GM19328 (cell line): ENCODE data around the gene NXT1.
A peak's percentile ranks its signal among the peaks of the same experiment; 100 is the strongest.
"Not testable (repeated sequence)": the region's sequence is repeated elsewhere in the genome, so short reads cannot be mapped to it uniquely, and the experiment has no call there.

Source experiments
- ATAC-seq: cut with Tn5 transposase; IDR thresholded peaks from one replicate; pipeline ENCODE4 v1.9.1; 2021; ENCODE audit warnings: mild to moderate bottlenecking, moderate library complexity; ENCODE audit not compliant: unreplicated experiment

Gene NXT1

DNA sequence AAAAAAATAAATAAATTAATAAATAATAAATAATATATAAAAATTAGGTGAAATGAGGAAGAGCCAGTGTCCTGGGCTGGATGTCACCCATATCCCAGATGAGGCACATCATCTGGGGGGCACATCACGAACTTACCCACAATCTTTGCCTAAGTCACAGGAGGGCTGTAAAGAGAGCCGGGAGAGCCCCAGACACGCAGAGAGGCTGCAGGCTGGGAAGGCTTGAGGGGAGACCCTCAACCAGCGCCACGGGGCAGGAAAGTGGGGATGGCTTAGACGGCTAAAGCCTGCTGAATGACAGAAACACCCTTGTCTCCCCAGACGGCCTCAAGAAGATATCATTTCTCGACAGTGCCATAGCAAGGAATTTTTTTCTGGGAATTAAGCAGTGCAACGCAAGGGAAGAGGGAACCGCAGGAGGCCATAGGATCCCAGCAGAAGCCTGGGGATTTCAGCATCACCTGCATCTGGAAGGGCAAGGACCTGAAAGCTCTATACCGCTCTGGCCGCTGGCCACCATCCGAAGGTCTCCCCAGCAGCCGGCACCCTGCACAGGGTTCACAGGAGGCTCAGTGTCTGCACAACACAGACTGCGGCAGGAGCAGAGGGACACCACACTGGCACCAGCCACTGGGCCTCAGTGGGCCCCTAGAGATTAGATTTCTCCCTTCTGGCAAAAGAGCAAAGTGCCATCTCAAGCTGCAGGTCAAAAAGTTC is 22.8 kb upstream of the NXT1 start:
- no peak for ATAC-seq

DNA sequence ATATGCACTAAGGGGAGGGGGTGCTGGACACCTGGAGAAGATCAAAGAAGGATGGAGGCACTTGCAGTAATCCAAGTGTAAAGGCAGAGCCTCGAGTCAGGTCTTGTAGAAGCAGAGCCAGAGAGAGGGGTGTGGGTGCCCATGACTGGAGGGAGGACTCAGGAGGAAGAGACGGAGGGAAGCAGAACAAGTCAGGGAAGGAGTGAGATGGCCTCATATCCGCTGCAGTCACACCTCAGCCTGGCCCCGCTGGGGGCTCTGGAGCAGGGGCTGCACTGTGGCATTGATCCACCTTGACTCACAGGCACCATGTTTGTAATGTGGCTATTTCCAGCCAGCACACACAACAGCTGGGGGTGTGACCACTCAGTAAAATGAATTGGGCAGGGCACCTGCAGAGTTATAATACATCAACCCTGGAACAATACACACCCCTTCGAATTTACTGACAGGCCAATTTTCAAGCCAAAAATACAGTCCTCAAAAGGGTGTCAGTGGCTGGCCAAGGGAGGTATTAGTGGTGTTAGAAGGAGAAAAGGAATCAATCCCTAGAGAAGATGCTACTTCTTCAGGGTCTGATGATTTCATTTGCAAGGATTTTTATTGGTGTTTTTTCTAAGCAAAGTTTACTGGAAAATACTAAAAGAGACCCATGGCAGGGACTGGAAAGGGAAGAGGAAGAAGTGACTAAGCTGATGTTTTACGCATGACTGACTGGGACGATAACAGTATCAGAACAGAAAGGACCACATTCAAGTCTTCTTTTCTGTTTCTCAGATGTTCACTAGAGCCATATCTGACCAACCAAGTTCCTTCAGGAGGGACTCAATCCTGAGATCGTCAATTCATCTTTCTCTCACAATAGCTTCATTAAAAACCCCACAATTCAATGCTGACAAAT is 18.9 kb upstream of the NXT1 start:
- ATAC-seq = no peak

DNA sequence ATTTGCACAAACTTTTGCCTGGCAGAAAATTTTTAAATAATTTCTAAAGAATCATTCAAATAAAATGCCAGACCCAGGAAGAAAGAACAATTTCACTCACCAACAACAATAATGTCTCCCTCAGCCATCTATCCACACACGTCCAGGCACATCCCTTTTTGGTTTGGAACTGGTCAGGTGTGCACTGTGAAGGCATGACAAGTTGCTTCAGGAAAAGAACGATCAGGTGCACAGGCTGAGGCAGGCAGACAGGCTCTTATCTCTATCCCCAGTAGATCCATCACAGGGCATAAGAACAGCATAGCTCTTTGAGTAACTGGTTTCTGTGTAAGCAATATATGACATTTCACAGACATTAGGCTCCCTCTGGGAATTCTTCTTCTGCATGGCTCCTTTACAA is 18.1 kb upstream of the NXT1 start:
- no peak for ATAC-seq

DNA sequence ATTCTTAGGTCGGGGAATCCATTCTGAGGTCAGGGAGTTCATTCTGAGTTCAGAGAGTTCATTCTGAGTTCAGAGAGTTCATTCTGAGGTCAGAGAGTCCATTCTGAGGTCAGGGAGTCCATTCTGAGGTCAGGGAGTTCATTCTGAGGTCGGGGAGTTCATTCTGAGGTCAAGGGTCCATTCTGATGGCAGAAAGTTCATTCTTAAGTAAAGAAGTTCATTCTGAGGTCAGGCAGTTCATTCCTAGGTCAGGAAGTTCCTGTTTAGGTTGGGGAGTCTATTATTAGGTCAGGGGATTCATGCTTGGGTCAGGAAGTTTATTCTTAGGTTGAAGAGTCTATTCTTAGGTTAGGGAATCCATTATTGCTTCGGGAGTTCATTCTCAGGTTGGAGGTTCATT is 16.5 kb upstream of the NXT1 start:
- no peak for ATAC-seq

DNA sequence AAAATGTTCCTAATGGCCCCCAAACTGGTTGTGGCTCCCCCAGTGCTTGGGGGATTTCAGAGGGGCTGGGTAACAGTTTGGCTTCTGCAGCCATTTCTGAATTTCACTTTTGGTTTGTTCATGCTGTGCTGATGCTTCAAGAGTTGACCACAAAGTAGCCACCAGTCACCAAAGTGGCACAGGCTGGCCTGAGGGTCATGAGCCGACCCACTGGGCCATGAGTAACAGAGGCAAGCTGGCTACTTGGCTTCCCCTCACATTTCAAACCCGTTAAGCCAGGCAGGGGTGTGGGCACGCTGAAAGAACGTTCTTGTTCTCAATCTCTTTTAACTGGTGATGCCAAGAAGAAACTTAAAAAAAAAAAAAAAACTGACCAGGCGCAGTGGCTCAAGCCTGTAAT is 15.1 kb upstream of the NXT1 start:
- ATAC-seq = no peak

DNA sequence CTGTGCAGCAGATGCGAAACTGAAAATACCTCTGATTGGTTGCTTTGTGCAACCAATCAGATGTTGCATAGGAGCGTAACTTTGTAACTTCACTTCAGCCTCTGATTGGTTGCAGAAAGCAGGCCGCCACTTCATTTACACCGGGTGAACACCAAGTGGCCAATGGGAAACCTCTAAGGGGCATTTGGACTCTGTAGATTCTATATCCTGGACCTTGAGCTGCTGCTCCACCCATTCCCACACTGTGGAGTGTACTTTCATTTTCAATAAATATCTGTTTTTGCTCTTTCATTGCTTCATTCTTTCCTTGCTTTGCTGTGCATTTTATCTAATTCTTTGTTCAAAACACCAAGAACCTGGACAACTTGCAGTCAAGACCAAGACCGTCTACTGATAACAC is 14.1 kb upstream of the NXT1 start:
- no peak for ATAC-seq

DNA sequence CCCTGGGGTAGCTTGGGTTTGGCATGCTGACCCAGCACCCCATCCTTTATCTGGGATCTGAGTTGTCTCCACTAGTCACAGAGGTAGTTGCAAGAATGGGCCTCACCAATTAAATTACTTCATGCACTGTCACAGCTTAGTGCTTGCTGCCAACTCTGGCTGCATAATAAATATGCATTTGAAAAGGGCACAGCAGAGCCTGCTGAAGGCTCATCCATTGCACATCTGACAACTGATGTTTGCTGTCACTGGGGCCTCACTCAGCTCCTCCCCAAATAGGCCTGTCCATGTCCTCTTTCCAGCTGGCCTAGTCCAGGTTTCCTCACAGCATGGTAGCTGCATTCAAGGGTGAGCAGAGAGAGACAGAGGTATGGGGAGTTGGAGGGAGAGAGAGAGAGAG is 13.3 kb upstream of the NXT1 start:
- ATAC-seq = no peak

DNA sequence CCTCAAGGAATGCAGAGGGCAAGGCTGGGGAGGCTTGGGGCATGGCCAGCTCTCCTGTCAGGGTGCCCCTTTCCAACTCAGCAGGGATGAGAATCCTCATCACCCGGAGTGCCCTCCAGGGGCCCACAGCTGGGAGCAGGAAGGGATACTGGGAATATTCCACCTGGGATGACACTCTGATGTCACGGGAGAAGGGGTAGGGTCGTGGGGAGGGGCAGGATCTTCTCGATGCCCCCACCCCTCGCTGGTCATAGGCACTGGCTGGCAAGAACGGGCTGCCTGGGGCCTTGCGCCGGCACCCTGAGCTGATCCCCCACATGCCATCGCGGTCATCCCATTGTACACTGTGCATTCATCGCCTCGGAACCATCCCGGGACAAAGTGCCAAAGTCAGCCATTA is 10.6 kb upstream of the NXT1 start:
- ATAC-seq = no peak

DNA sequence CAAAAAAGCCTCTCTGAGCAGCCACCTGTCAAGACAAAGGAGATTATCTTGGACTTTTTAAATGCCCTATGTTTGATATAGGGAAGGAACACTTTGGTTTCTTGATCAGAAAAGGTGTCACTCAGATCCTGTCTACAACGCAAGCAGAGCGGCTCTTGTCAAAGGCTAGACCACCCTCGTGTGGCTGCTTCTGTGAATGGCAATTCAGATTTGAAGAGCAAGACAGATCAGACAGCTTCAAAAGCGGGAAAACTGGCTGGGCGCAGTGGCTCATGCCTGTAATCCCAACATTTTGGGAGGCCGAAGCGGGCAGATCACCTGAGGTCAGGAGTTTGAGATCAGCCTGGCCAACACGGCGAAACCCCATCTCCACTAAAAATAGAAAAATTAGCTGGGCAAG is 10.1 kb upstream of the NXT1 start:
- ATAC-seq = no peak

DNA sequence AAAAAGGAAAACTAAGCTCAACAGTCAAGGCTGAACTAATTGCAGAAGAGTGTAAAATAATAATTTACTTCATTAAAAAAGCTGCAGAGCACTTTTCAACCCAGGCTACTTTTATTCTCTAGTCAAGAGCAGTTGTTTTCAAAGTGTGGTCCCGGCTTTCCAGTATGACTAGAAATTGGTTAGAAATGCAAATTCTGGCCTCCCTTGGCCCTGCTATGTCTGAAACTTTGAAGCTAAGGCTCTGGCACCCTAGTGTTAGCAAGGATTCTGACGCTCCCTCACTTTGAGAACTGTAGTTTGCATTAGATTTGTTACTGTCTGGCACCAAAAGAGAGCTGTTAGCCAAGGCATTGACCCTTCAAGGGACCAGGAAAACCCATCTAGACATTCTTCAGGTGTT is 9.5 kb upstream of the NXT1 start:
- peak; percentile 70 for ATAC-seq

DNA sequence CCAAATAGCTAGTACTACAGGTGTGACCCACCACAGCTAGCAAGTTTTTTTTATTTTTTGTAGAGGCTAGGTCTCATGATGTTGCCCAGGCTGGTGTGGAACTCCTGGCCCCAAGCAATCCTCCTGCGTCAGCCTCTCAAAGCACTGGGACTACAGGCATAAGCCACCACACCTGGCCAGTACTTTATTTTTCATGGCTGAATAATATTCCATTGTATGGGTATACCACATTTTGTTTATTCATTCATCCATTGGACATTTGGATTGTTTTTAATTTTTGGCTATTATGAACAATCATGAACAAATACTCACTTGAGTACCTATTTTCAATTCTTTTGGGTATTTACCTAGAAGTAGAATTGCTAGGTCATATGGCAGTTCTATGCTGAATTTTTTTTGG is 7.0 kb upstream of the NXT1 start:
- ATAC-seq = no peak

DNA sequence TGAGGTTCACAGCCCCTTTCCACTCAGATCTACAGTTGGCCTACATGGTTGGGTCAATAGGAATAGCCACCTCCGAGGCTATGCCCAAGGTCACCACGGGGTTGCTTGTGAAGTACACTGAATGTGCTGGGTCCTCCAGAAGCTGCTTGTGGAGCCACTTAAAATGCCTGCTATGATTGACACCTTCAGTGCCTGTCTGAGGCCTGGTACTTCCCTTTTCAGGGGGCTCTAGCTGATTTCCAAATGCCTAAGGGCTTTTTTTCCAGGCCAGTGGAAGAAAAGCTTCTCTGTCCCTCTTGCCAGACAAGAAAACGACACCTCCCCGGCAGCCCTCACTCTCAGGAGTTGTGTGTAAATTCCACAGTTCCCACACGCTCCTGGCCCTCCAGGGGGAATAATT is 6.3 kb upstream of the NXT1 start:
- no peak for ATAC-seq

DNA sequence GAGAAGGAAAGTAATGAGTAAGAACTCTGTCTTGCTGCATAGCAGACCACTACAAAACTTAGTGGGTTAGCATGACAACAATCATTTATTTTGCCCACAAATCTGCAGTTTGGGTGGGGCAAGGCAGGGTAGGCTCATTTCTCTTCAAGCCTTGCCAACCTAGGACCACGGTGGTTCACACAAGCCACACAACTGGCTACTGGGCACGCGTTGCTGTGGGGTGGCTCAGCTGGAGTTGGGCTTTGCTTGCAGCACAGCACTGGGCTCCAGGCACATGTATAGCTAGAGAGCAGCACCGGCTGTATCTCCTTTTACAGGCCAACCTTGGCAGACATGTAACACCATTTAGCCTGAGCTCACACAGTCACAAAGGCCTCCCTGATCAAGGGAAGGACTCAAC is 4.6 kb upstream of the NXT1 start:
- ATAC-seq = no peak

DNA sequence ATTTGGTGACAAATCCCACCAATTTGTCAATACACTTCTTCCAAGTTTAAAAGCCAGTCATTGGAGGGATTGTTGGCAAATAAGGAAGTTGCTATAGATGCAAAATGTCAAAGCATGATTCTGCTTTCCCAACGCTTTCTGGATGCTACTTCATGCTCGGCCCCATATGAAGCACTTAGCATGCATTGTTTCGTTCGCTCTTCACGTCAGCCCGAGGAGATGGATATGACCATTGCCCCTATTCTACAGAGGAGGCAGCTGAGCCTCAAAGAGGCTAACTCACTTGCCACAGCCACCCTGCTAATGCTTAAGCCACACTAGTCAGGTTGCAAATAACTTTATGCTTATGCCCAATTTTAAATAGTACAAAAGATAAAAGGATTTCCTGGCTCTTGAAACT is 2.8 kb upstream of the NXT1 start:
- no peak for ATAC-seq

DNA sequence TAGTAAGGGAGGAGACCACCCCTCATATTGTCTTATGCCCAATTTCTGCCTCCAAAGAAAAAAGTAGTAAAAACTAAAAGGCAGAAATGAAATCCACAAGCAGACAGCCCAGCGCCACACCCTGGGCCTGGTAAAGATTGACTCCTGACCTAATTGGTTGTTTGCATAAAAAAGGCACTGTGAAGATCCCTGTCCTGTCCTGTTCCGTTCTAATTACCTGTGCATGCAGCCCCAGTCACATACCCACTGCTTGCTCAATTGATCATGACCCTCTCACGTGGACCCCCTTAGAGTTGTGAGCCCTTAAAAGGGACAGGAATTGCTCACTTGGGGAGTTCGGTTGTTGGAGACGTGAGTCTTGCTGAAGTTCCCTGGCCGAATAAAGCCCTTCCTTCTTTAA is 2.1 kb upstream of the NXT1 start:
- ATAC-seq = not testable (repeated sequence)

DNA sequence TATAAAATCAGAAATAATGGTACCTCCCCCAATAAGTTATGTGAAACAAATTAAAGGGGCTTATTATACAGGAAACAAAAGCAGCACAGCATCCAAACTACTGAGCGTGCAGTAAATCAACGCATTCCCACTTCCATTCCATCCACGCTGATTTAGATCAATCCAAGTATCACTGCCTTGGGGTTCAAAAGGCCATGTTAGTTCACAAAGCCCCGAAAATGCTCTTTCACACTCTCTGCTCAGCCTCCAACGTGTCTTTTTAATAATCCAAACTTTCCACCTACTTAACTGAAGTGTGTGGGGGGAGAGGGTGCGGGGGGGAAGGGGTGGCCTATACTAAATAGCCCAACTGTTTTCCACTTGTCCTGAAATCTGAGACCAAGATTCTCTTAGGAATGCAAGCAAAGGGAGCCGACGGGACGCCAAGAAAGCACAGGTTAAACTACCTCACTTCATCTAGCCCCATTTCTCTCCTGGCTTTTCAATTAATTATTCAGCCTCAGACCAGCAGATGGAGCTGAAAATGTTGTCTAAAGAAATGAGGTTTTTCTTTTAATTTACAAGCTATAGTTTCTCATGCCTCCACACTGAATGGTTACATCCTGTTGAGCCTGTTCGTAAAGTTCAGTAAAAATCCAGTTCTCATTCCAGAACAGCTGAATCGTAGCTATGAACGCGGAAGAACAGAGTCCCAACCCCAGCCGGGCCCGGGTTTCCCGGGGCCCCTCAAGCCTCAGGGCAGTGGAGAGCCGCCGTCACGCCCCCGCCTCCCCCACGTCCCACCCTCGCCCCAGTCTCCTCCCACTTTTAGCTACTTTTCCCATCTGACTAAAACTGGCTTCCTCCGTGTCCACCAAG is 1.0 kb upstream of the NXT1 start:
- ATAC-seq = peak; percentile 37

DNA sequence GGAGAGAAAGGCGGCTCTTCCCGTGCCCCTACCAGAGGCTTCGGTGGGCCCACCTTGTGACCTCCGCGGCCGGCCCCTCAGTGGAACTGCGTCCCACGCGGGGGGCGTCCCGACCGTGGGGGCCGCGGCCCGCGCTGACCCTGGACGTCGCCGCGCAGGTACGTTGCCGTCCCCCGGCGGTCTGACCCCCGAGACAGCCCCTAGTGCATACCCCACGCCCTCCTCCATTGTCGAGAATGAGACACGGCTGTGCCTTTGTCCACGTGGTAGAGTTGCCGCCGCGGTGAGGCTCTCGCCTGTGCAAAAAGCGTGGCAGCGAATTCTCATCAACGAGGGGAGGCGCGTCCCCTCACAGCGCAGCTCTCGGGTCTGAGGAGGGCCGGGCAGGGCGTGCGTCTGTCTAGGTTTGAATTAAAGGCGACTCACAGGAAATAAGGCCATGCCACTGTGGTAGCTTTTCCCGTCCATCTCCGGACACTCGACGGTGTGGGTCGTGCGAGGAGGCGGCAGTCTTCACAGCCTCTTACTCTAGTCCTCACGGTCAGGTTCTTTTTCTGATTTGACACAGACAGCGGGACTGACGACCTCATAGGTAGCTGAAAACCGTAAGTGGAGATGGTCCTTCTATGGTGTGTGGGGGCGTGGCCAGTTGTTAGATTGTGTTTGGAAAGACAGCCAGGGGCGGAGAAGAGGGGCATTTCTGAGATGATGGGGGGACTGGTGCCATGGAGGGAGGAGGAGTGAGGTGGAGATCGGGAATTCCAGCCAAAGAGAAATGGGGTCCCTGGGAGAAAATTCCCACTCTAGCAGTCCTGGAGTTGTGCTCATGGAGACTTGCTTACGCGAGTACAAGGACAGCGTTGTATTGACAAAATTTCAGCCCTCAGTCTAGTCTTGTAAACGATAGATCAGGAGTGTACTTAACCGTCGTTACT is 580 bp downstream of the NXT1 start:
- ATAC-seq = peak; percentile 24

DNA sequence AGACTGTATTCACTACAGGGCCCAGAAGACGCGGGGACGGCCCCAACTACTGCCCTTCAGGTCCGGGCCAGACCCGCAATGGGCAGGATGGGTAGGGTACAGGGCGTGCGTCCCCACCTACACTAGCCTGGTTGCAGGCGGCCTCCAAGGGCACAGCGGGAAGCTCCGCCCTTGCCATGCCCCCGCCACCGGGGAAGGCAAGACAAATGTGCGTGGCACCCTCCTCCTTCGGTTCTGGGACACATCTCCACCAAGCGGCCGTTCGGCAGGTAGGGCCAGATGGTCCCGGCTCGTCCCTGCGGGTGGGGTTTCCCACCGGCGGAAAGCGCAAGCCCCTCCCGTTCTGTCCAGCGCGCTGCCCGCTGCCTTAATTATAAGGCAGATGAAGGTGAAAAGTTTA is 5.6 kb downstream of the NXT1 start:
- ATAC-seq = no peak

DNA sequence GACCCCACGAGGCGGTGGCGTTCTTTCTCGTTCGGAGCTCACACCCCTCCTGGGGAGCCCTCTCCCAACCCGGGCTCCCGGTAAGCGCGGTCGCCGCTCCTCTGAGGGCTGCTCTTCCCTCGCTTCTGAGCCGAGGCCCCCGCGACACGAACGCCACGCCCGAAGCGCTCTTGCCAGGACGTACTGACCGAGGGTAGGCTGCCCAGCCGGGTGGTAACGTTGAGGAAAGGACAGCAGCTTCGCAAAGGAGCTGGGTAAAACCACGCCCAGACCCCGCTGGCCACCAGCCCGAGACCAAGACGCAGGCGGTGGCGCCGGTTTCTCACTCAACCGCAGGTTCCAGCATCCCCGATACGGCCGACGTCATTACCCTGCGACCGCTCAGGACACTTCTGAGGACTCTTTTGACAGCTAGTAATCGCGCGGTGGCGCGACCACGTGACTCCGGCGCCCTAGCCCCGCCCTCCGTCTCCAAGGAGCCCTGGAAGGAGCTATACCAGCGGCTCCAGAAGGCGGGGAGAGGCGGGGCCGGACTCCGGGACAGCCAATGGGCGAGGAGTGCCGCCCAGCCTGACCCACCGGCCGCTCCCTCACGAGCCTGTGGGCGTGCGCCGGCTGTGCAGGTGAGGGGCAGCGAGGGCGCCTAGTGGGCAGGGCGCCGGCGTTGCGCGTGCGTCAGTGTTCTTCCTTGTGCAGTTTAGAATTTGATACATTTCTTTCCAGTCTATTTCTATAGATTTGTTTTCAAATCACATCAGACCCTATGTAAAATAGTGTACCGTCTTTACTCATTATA is 7.4 kb downstream of the NXT1 start:
- ATAC-seq = peak; percentile 75

DNA sequence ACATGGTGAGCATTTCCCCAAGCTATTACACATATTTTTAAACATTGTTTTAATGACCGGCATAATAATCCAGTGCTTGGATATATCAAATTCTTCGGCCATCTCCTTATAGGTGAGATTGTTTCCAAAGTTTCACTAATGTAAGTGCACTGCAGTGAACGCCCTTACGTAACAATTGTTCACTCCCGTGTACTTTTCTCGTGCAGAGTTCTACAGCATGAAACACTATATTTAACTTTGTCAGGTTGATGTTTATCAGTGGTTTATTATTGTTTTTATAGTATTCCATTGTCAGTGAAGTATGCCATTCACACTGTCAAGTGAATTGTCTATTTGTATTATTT is 7.9 kb downstream of the NXT1 start:
- ATAC-seq = no peak
